NCI-H226 (cell line): ENCODE results near the gene FAM124B.

Source experiments
- DNase-seq: peaks from one replicate; pipeline ENCODE4 v3.0.0-alpha.2; 2015

FAM124B gene

DNA sequence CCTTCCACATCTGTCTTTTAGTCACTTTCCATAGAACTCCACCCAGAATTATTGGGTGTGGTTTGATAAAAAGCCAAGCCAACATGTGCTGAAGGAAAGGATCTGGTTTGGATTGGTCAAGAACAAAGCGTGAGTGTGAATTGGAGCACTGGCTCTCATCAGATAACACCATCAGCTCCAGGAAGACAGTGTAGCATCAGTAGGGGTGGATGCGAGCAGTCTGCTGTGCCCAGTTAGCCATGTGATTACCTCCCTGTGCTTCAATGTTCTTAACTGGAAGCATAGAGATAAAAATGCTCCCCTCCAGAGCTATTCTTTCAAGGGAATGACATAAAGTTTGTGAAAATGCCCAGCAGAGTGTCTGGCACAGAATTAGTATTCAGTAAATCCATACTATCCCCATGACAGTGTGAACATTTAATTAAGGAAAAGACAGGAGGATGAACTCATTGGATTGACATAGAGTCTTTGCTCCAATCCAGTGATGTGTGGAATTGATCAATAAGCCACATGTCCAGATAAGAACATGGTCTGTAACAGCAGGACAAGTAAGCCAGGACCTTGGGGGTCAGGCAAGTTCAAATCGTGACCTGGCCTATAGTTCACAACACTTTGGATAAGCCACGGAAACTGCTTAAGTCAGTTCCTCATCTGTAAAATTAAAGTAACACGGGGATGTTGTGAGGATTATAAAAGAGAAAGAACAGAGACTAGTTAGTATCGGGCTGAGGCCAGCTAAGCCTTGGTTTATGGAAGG is 68.0 kb downstream of the FAM124B start:
- DNase-seq: no peak

GRCh38 chr2:224331698-224332097 is 70.2 kb downstream of the FAM124B start:
- no peak for DNase-seq

GRCh38 chr2:224328798-224329197 is 73.1 kb downstream of the FAM124B start:
- no peak for DNase-seq
